Right cardiac atrium (tissue), 5 donors: Measurements from ENCODE around the gene RNF115. TPM values are rescaled to one million over a fixed set of nuclear protein-coding genes. Genes with fewer than 3 reads are reported as not detected.

Source experiments
- ATAC-seq, 2 donors: fragments of 200-7000 bp; cut with Tn5 transposase; one replicate each; pipeline versions ENCODE4 v1.8.0 to v1.9.1; 2020; ENCODE audit warnings: moderate library complexity in 2 of 2, mild to moderate bottlenecking in 1 of 2
- DNase-seq, 3 donors: peaks; one replicate each; pipeline ENCODE4 v3.0.0-alpha.2; 2020
- H3K27ac ChIP-seq: one replicate; pipeline ENCODE4 v1.5.1; 2013; ENCODE audit warnings: mild to moderate bottlenecking, low read length, control low read depth, moderate library complexity
- H3K27me3 ChIP-seq: one replicate; pipeline ENCODE4 v1.6.1; 2013; ENCODE audit not compliant: control insufficient read depth, insufficient read depth
- H3K4me1 ChIP-seq: one replicate; pipeline ENCODE4 v1.6.1; 2013; ENCODE audit warnings: low read length; ENCODE audit not compliant: control insufficient read depth, insufficient read depth
- H3K4me3 ChIP-seq: one replicate; pipeline ENCODE4 v1.5.1; 2013; ENCODE audit warnings: low read length, control low read depth
- H3K9me3 ChIP-seq: one replicate; pipeline ENCODE4 v1.6.1; 2013; ENCODE audit warnings: low read length; ENCODE audit not compliant: control insufficient read depth
- WGBS: extraction: QIAGEN DNeasy Blood & Tissue Kit; methylation state at CpG from one replicate; pipeline ENCODE4 v1.1.7; 2013; 5-methylcytosine and 5-hydroxymethylcytosine counted together
- intact Hi-C, 4 donors: fragments of 100-400 bp; cut with DNase I; formaldehyde crosslinking; loops; one replicate each; pipeline versions ENCODE4 v1.11.0 to v1.14.0; 2022 to 2023
- long read RNA-seq, 4 donors: library from polyadenylated mRNA; unstranded; transcript quantifications; one replicate each; pipeline ENCODE4 v2.0.0, GENCODE V29; 2020 to 2021
- polyA plus RNA-seq: library from polyadenylated mRNA; stranded (reverse); fragments of 200-250 nt; gene quantifications from one replicate; pipeline ENCODE4 v1.2.3, GENCODE V29; 2013
- total RNA-seq, 4 donors: library from RNA; stranded (reverse); fragmentation: NEBNext Ultra II Directional; extraction: Animal tissue kit (Norgen Biotek cat#: 25700); gene quantifications; one replicate each; pipeline ENCODE4 v1.2.1, GENCODE V29; 2021
- donor health status: healthy with polysubstance abuse.
- donor health status: DM: no; HTN: yes; CAD: no.
- donor health status: DM: no; HTN: no; CAD: no.
- donor health status: DM: no; HTN: yes; CAD: no; lungs with severe emphysema.
- donor health status: DM: yes; HTN: yes; CAD: no.

RNF115 gene
- 10 to 100 TPM; 38.6 to 53.0 (median 42.7) TPM for total RNA-seq
- polyA plus RNA-seq = 26.4 TPM
- long read RNA-seq, donor 1, full-length matches to known transcripts = 41 of 111 reads
- long read RNA-seq, donor 1, partial matches to known transcripts = 23 of 111 reads
- long read RNA-seq, donor 1, other reads (novel, unspliced or antisense) = 47 of 111 reads
- long read RNA-seq, donor 2, full-length matches to known transcripts = 8 of 32 reads
- long read RNA-seq, donor 2, partial matches to known transcripts = 6 of 32 reads
- long read RNA-seq, donor 2, other reads (novel, unspliced or antisense) = 18 of 32 reads
- long read RNA-seq, donor 3, full-length matches to known transcripts = 52 of 201 reads
- long read RNA-seq, donor 3, partial matches to known transcripts = 100 of 201 reads
- long read RNA-seq, donor 3, other reads (novel, unspliced or antisense) = 49 of 201 reads
- long read RNA-seq, donor 4, full-length matches to known transcripts = 3 of 25 reads
- long read RNA-seq, donor 4, partial matches to known transcripts = 3 of 25 reads
- long read RNA-seq, donor 4, other reads (novel, unspliced or antisense) = 19 of 25 reads

DNA sequence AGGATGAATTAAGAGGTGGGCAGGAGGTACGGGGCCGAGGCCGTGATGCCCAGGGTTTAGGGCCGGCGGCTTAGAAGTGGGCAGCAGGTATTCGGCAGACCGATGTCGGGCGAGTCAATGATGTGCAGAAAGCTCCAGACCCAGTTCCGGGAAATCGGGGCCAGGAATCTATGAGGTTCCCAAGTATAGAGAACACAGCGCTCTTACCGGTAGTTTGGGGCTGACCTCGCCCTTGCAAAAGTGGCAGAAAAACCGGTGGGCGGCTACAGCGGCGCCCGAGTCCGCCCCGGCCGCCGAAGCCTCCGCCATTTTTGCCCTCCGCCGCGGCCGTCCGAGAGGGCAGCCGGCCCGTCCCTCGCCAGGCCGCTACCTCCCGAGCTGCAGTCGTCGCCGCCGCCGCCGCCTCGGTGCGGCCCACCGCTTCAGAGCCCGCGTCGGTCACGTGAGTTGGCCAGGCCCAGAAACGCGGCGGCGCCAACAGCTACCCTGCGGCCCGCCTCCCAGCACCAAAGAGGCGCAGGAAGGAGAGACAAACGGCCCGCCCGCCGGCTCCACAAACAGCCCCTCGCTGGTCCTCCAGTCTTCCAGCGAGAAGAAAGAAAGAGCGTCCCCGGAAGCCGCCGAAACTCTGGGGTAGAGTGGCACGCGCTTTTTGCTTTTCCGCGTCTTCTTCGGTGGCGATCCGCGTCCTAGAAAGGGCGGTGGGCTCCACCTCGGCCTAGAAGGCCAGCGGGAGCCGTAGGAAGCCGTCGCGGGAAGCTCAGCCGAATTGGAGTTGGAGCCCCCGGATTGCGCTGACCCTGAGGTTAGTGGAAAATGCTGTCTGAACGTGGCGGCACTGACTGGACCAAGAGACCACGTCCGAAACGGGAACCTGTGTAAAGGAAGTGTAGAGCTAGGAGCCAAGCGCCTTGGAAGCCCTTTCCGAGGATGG, at the start of gene RNF115, which contains the start of gene POLR3C:
Gene RNF115, minus strand, starts transcription at position 531 of the 934 bp plus-strand sequence. Its CDS starts 222 bp downstream, at position 309.
Gene POLR3C, plus strand, starts transcription at position 636 of the 934 bp plus-strand sequence. CDS start 1,577 bp downstream, outside the sequence.
- Histone ChIP-seq H3K9me3 (no peaks in the 10 kb centered on the region), H3K4me3 (peak within 1 kb of the TSS; percentile 76), H3K27me3 (no peaks in the 10 kb centered on the region), H3K27ac (peak within 1 kb of the TSS; percentile 59), H3K4me1 (peaks cover 3% of the 10 kb centered on the region)
- ATAC-seq (peak; percentile 96 to 98), DNase-seq (peak; percentile 94 to 97 (median 97))
- intact Hi-C loops = no loop called here
- under 1% methylated on average over 89 of the region's 89 CpGs for WGBS

DNA sequence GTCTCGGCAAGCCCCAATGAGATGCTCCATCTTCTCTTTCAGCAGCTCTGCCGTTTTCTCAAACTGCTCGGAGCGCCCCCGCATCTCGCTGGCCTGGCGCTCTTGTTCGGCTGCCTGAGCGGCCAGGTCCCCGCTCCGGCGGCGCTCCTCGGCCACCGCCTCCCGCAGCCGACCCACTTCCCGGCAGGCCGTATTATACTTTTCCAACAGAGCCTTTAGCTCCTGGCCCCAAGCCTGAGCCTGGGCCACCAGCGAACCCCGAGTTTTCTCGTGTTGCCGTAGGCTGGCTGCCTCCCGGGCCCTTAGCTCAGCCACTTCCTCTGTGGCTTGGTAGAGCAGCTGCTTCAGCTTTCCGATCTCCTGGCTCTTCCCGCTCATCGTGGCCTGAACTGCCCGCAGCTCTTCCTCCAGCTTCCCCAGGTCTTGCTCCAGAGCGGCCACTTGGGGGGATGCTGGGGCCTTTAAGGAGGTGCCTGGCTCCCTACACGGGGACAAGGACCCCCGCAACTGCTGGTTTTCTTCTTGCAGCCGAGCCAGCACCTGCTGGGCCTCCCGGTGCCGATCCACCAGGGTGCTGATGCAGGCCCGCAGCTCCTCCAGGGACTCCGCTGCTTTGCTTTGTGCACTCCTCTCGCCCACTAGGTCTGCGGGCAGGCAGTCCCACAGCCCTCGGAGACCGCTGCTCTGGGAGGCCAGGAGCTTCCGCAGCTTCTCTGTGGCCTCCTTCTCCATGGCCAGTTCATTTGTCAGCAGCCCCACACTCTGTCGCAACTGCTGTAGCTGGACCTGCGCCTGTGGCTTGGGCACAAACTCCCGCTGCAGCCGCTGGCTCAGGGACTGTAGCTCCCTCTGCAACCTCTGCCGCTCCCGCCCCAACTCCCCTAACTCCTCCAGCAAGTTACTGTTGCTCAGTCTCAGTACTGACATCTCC, 48.4 kb upstream of the RNF115 start:
- Histone ChIP-seq H3K27me3 (no peaks in the 10 kb centered on the region), H3K4me1 (peaks cover 3% of the 10 kb centered on the region), H3K9me3 (no peaks in the 10 kb centered on the region), H3K4me3 (peak overlapping the region; percentile 43), H3K27ac (peak overlapping the region; percentile 40)
- DNase-seq (peak; percentile 81 to 91 (median 90)), ATAC-seq (peak; percentile 84 to 89)
- intact Hi-C loops = no loop called here
- WGBS = 20% methylated on average over 47 of the region's 47 CpGs

DNA sequence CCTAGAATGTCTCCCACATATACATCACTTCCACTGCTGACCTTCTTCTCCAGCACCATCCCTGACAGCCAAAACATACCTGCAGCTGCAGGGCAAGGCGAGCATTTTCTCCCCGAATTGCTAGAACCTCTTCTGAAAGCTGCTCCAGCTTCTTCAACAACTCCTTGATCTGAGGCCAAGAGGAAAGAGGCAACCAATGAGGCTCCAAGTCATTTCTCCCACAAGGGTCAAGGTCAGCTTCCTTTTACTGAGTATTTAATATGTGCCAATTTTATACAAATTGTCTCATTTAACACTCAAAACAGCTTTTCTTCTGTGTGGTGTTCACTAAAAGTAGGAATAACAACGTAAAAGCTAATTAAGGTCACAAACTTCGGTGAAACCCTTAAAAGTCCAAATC, 44.3 kb upstream of the RNF115 start:
- H3K4me1 ChIP-seq = peaks cover 3% of the 10 kb centered on the region
- WGBS = 73% methylated on average over 4 of the region's 4 CpGs
- intact Hi-C loops = no loop called here

DNA sequence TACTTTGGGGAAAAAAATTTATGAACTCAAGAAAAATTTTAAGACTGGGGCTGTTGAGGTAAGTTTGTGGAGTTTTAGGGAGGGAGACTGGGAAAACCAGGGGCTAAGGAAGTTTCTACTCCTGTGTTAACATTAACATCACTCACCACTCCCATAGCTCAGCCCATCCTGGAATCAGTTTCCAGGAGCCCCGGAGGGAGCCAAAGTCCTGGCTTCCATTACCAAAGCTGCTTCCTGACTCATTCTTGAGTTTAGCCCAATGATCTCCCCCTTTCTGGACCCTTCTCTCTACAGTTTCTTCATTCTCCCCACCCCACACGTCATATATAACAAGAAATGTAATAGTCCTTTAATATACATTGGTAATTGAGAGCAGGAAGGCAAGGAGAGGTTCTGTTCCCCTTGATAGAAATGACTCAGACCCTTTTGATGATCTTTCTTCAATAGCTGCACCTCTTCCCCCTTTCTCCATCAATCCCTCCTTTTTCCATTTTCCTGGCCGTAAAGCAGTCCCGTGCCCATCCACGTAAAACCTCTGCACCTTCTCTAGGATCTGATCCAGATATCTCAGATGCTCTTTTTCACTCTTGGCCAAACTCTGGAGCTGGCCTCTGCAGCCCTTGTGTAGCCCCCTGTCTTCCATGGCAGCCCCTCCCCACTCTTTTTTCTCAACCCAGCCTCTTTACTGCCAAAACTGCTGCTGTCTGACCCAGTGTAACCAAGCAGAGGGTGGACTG, 39.6 kb upstream of the RNF115 start:
- peak in 1 of 3 donors; percentile 67 for DNase-seq
- H3K9me3 ChIP-seq = no peaks in the 10 kb centered on the region
- intact Hi-C loops = no loop called here
- ATAC-seq = no peak
- H3K4me3 ChIP-seq = no peak overlapping the region
- H3K27ac ChIP-seq = no peak overlapping the region
- no peaks in the 10 kb centered on the region for H3K27me3 ChIP-seq
- no peaks in the 10 kb centered on the region for H3K4me1 ChIP-seq
- WGBS = 69% methylated on average over 5 of the region's 5 CpGs

More for the DNA sequence above, 44.3 kb upstream of the RNF115 start:
- ATAC-seq (no peak), DNase-seq (no peak)
- Histone ChIP-seq H3K9me3 (no peaks in the 10 kb centered on the region), H3K4me3 (no peak overlapping the region), H3K27ac (no peak overlapping the region), H3K27me3 (no peaks in the 10 kb centered on the region)

DNA sequence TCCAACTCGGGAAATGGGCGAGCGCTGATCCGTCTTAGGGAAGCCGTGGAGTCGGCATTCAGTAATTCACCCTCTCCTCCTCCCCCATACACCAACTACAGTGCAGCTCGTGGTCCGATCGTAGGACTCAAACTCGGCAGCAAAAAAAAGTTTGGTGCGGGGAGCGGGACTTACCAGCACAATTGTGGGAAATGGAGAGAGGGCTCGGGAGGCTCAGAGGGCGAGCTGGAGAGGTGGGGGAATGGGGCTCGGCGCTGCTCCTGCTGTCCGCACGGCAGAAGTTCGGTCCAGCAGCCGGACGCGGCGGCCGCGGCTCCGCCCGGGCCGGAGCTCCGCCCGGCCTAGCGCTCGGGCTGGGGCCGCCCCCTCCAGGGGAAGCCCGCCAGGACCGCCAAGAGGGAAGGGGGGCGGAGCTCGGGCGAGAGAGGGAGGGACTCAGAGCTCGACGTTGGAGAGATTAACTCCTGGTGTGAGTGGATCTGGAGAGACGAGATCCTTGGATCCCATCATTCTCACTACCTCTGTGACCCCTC, 35.7 kb upstream of the RNF115 start:
- ATAC-seq (peak; percentile 92 to 93), DNase-seq (peak; percentile 94 to 97 (median 97))
- intact Hi-C loops = no loop called here
- Histone ChIP-seq H3K9me3 (no peaks in the 10 kb centered on the region), H3K27me3 (no peaks in the 10 kb centered on the region), H3K4me3 (peak overlapping the region; percentile 72), H3K4me1 (no peaks in the 10 kb centered on the region), H3K27ac (peak overlapping the region; percentile 92)
- WGBS = under 1% methylated on average over 41 of the region's 41 CpGs

DNA sequence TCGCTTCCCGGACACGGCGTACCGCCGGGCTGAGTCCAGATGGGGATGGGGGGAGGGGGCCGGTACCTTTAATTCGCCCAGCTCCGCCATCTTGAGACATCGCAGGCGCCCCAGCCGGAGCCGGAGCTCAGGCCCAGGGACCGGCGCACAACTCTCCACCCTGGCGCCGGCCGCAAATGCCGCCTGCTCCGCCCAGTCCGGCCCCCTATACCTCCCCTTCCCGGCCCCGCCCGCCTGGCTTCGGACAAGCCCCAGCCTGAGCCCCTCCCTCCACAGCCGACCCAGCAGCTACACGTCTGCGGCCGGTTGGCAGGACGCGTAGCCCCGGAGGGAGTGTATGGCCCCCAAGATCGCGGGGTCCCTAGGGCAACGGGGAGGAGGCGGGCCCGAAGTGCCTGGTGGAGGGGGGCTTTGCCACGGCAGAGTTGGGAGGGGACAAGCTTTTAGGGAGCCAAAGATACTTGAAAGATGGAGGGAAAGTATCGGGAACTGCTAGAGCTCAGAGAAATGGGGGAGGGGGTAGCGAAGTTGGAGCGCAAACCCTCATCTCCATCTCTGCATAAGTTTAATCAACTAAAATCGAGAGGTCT, 35.1 kb upstream of the RNF115 start, which contains the start of gene PIAS3:
Gene PIAS3, minus strand, starts transcription at position 181 of the 590 bp plus-strand sequence. Its CDS starts 91 bp downstream, at position 90.
- H3K27me3 ChIP-seq = no peaks in the 10 kb centered on the region
- peak within 1 kb of the TSS; percentile 92 for H3K27ac ChIP-seq
- no peaks in the 10 kb centered on the region for H3K9me3 ChIP-seq
- peak within 1 kb of the TSS; percentile 72 for H3K4me3 ChIP-seq
- under 1% methylated on average over 42 of the region's 42 CpGs for WGBS
- ATAC-seq = peak; percentile 97
- DNase-seq = peak; percentile 98 to 99 (median 99)
- intact Hi-C loops = no loop called here
- H3K4me1 ChIP-seq = no peaks in the 10 kb centered on the region

DNA sequence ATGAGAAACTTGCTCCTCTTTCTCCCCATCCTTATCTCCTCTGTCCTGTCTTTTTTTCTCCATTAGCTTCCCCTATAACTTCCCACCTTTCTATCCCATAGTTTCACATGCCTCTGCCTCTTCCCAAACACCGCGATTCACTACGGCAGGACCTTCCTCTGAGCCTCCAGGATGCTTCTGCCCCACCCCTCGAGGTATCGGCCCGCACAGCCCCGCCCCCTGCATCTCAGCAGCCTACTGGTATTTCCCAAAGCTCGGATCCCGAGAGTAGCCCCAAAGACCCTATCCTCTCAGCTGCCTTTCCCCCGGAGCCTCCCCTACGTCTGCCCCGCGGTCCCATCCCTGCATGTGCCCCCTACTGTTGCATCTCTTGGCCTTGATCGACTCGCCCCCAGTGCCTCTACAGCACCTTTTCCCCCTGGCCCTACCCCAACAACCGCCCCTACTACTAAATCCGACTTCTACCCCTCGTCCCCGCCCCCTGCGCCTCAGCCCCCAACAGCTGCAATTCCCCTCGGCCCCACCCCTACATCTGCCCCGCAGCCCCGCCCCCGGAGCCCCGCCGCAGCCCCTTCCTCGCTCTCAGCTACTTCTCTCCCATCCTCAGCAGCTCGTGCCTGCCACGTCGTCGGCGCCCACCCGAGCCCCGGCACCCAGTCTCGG, 34.5 kb upstream of the RNF115 start:
- ATAC-seq = peak; percentile 19 to 43
- DNase-seq = peak; percentile 57 to 87 (median 82)
- Histone ChIP-seq H3K27me3 (no peaks in the 10 kb centered on the region), H3K27ac (peak overlapping the region; percentile 64), H3K9me3 (no peaks in the 10 kb centered on the region), H3K4me3 (peak overlapping the region; percentile 72), H3K4me1 (no peaks in the 10 kb centered on the region)
- intact Hi-C loops = no loop called here
- under 1% methylated on average over 35 of the region's 35 CpGs for WGBS

DNA sequence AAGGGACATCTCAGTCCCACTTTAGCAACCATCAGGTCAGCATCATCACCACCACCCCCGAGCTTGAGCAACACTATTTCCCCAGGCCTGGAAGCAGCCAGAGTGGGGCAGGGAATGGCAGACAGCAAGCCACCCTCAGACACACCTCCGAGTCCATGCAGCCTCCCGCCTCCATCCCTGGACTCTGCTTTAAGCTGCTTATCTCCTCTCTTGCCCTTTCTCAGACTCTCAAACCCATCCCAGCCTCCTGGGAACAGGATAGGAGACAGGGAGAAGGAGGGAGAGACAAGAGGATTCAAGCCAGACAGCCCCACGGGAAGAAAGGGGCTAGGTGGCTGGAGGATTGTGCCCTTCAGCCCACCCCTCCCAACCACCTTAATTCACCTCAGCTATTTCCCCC, 33.3 kb upstream of the RNF115 start:
- Histone ChIP-seq H3K27me3 (no peaks in the 10 kb centered on the region), H3K4me3 (no peak overlapping the region), H3K9me3 (no peaks in the 10 kb centered on the region), H3K27ac (no peak overlapping the region), H3K4me1 (no peaks in the 10 kb centered on the region)
- WGBS = 75% methylated on average over 4 of the region's 4 CpGs
- intact Hi-C loops = no loop called here
- no peak for DNase-seq
- no peak for ATAC-seq
